ENCODE measurements around the gene EGLN3. TPM values are rescaled to one million over a fixed set of nuclear protein-coding genes. Genes with fewer than 3 reads are reported as not detected.

Gene EGLN3
- total RNA-seq, 1 experiment from 2014 or later = 3.6 TPM

GRCh38 chr14:33949411-33949893, 1.4 kb downstream of the EGLN3 start:
- no peak for ATAC-seq
- DNase-seq (ENCODE audit: low read depth, low spot score) = no peak
- ChIA-PET CTCF (no interaction called here), POLR2A (no interaction called here)
- TF ChIP-seq, protein P1, sequence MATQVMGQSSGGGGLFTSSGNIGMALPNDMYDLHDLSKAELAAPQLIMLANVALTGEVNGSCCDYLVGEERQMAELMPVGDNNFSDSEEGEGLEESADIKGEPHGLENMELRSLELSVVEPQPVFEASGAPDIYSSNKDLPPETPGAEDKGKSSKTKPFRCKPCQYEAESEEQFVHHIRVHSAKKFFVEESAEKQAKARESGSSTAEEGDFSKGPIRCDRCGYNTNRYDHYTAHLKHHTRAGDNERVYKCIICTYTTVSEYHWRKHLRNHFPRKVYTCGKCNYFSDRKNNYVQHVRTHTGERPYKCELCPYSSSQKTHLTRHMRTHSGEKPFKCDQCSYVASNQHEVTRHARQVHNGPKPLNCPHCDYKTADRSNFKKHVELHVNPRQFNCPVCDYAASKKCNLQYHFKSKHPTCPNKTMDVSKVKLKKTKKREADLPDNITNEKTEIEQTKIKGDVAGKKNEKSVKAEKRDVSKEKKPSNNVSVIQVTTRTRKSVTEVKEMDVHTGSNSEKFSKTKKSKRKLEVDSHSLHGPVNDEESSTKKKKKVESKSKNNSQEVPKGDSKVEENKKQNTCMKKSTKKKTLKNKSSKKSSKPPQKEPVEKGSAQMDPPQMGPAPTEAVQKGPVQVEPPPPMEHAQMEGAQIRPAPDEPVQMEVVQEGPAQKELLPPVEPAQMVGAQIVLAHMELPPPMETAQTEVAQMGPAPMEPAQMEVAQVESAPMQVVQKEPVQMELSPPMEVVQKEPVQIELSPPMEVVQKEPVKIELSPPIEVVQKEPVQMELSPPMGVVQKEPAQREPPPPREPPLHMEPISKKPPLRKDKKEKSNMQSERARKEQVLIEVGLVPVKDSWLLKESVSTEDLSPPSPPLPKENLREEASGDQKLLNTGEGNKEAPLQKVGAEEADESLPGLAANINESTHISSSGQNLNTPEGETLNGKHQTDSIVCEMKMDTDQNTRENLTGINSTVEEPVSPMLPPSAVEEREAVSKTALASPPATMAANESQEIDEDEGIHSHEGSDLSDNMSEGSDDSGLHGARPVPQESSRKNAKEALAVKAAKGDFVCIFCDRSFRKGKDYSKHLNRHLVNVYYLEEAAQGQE (IDR thresholded peaks at IDR 0.05; ENCODE audit: insufficient read depth in 1 of 2, low read depth in 2 of 2, low read length in 1 of 2) = no peak
- TF ChIP-seq CTCF (IDR thresholded peaks at IDR 0.05) (no peak), POLR2AphosphoS5 (IDR thresholded peaks at IDR 0.05; ENCODE audit: low read depth, low read length) (no peak), SIN3A (IDR thresholded peaks at IDR 0.05; ENCODE audit: borderline replicate concordance, insufficient read depth, low read depth, low read length) (no peak), TCF7L2 (IDR thresholded peaks at IDR 0.05; ENCODE audit: low read depth, low read length) (no peak)
- intact Hi-C loops (cut with micrococcal nuclease; ENCODE audit: unreplicated experiment) (no loop called here), in situ Hi-C loops (cut with HindIII; ENCODE audit: low pct_unique_long_range_greater_than_20kb, low sequenced_read_pairs) (no loop called here)
- Histone ChIP-seq H3K36me3 (ENCODE audit: control insufficient read depth, insufficient read depth, low read length) (no peaks in the 10 kb centered on the region), H3K4me3 (ENCODE audit: low read depth in 2 of 2, low read length in 2 of 2) (peak overlapping the region; percentile 57 to 64), H3K9me3 (ENCODE audit: control insufficient read depth, insufficient read depth, low read depth, low read length) (no peaks in the 10 kb centered on the region), H3K27ac (ENCODE audit: low read length) (no peak overlapping the region), H3K4me1 (ENCODE audit: control insufficient read depth, insufficient read depth, low read length) (no peaks in the 10 kb centered on the region), H3K27me3 (ENCODE audit: control insufficient read depth, insufficient read depth, low read length) (peaks cover 13% of the 10 kb centered on the region)
- BruUV-seq (replicated peaks) = no TSS peak

DNA sequence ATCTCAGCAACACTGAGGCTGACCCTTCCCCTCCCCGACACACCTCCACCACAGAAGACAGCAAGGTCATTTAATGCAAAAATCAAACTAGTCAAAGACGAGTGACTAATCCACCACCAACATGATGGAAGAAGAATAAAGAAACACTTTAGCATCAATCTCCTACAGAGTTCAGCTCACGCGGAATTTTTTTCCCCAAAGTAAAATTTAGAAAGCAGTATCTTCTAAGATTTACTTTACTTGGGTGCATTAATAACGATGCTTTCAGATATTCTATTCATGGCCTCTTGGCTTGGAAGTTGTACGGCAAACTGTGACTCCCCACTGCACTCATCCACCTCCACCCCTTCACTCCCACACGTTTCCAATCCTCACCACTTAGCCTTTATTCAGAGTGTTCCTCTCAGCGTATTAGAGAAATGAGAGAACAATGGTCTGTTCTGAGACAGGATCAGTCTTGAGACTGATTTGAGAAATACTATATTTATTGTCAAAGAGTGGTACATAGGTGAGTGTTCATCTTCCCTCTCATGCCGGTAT, 1.9 kb downstream of the EGLN3 start:
- Histone ChIP-seq H3K9me3 (ENCODE audit: control insufficient read depth, insufficient read depth, low read depth, low read length) (no peaks in the 10 kb centered on the region), H3K27me3 (ENCODE audit: control insufficient read depth, insufficient read depth, low read length) (peaks cover 13% of the 10 kb centered on the region), H3K4me1 (ENCODE audit: control insufficient read depth, insufficient read depth, low read length) (no peaks in the 10 kb centered on the region), H3K4me3 (ENCODE audit: low read depth in 2 of 2, low read length in 2 of 2) (peak overlapping the region; percentile 12 to 57; a peak in 3 of 4 replicates), H3K36me3 (ENCODE audit: control insufficient read depth, insufficient read depth, low read length) (no peaks in the 10 kb centered on the region), H3K27ac (ENCODE audit: low read length) (no peak overlapping the region)
- ChIA-PET POLR2A (no interaction called here), CTCF (no interaction called here)
- in situ Hi-C loops (cut with HindIII; ENCODE audit: low pct_unique_long_range_greater_than_20kb, low sequenced_read_pairs) (no loop called here), intact Hi-C loops (cut with micrococcal nuclease; ENCODE audit: unreplicated experiment) (no loop called here)
- ATAC-seq (no peak), DNase-seq (ENCODE audit: low read depth, low spot score) (no peak)
- no TSS peak for BruUV-seq (replicated peaks)
- TF ChIP-seq POLR2AphosphoS5 (IDR thresholded peaks at IDR 0.05; ENCODE audit: low read depth, low read length) (no peak), CTCF (IDR thresholded peaks at IDR 0.05) (no peak)
- TF ChIP-seq, protein P1 (IDR thresholded peaks at IDR 0.05; ENCODE audit: insufficient read depth in 1 of 2, low read depth in 2 of 2, low read length in 1 of 2) = no peak
